NCI-H2227 treated with DMSO at 0.1 percent for 48 hours (cell line): Measurements from ENCODE around the gene REELD1.

Experiments used
- DNase-seq: peaks from one replicate; lab custom pipeline; 2025; lab: John Stamatoyannopoulos, UW

Gene REELD1

DNA sequence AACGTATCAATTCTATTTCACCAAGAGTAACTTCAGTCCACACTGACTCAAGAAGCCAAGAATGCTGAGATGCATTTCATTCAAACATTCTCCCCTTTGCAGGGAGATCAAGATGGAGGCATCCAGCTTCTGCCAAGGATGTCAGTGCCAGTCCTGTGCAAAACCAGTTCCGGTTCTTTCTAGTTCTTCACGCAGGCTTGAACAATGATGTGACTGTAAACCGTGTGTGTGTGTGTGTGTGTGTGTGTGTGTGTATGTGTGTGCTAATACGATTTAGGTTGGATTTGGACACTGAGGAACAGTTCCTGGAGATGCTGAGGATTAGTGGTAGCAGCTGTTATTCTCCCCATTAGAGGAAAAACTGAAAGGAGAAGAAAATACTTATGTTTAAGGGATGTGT, at the start of gene REELD1:
Gene REELD1, plus strand, starts transcription at position 301 of the 400 bp plus-strand sequence. CDS start 2,415 bp downstream, outside the sequence.
- no peak for DNase-seq

DNA sequence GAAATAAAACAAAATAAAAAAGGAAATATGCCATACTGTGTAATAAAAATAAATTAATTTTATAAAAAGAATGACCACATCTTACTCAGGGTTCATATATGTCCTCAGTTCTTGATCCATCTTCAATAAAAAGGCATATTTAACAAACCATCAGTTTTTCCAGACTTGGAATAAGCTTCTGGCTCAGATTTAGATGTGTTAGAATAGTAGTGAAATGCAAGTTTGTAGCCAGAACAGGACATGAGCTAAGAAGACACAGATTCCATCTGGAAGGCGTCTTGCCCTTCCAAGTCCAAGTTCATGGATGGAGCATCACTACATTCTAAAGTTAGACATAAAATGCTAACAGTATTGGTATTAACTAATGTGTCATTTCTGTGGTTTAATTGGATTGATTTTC, 49.1 kb upstream of the REELD1 start:
- DNase-seq = no peak

DNA sequence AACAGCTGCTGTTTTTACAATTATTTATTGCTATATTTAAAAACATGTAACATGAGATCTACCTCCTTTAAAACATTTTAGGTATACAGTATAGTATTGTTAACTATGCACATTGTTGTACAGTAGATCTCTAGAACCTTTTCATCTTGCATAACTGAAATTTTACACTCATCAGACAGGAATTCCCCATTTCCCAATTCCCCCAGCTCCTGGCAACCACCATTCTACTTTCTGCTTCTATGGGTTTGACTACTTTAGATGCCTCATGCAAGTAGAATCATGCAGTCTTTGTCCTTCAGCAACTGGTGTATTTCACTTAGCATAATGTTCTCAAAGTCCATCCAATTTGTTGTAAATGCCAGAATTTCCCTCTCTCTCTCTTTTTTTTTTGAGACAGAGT, 48.5 kb upstream of the REELD1 start:
- DNase-seq = no peak

DNA sequence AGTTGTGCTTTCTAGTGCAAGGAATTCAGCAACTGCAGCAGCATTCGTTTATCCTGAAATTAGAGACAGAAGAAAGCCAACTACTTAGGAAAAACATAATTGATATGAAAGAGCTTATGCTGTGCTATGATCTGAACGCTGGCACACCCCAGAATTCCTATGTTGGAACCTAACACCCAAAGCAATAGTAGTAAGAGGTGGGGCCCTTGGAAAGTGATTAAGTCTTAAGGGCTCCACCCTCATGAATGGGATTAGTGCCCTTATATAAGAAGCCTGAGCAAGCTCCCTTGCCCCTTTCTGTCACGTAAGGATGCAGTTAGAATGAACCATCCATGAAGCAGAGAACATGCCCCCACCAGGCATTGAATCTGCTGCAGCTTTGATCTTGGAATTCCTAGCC, 44.2 kb upstream of the REELD1 start:
- DNase-seq = no peak

DNA sequence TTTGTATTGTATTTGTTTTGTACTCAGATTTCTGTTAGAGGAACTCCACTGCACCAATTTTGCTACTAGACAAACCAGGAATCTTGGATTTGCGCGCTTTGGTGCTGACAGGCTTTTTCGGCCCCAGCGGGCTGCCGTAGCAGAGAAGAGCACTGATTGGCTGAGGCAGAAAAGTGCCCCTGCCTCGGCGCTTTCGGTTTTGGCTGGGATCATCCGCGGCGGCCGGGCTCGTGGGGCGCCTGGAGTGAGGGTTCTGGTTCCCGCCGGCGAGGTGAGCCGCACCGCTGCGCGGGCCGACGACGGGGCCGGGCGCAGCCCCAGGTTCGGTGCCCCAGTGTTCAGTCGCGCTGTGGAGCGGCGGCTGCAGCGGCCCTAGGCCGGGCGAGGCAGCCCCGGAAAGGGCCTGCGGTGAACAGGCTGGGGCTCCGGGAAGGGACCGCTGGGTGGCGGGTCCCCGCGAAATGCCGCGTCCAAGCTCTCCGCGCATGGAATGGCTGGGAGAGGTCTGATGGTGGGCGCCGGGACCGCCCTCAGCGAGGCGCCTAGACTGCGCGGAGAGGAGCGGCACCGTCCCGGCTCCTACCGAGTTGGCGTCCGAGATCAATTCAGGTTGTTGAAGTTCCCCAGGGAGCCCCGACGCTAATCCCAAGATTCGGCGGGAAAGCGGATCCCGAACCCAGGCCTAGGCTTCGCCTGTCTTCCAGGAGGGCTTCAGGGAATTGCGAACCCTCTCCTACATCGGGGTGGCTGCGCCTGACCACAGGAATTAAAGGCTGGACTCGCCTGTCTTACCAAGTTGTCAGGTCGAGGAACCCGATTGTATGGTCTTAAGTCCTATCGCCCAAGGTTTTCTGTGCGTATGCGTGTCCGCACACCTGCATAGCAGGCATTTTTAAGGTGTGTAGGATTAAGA, 38.5 kb upstream of the REELD1 start, which contains the start of gene LSM6:
Gene LSM6, plus strand, starts transcription at position 178 of the 913 bp plus-strand sequence. CDS start 7,204 bp downstream, outside the sequence.
- DNase-seq = peak; percentile 63

DNA sequence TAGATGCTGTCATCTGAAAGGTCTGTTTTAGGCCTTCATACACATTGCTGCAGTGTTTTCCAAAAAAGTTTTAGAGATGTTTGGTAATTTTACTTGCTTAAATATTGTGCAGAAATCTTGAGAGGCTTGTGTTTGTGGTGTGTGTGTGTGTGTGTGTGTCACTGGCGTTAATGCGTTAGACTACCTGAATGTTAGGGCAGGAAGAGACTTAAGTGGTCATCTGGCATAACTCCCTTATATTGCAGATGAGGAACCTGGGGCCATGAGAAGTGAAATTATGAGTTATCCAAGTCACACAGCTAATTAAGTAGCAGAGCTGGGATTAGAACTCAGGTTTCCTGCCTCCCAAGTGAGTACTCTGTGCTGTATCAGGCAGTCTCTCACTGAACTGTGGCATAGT, 37.4 kb upstream of the REELD1 start:
- DNase-seq = no peak

DNA sequence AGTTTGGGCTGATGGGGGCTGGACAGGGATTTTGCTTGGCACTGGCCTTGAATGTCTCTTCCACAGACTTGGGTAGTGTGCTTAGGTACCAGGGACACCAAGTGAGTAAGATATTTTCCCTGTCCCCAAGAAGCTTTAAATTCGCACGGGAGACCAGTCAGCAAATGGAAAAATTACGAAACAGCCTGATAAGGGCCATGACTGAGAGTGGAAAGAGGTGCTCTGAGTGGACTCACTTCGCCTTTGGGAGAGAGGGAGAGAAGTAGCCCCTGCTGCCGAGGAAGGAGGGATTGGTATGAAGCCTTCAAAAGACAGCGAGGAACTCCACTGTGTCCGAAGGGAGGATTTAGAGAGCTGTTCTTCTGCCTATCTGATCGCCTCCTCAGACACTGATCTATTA, 36.2 kb upstream of the REELD1 start:
- no peak for DNase-seq

DNA sequence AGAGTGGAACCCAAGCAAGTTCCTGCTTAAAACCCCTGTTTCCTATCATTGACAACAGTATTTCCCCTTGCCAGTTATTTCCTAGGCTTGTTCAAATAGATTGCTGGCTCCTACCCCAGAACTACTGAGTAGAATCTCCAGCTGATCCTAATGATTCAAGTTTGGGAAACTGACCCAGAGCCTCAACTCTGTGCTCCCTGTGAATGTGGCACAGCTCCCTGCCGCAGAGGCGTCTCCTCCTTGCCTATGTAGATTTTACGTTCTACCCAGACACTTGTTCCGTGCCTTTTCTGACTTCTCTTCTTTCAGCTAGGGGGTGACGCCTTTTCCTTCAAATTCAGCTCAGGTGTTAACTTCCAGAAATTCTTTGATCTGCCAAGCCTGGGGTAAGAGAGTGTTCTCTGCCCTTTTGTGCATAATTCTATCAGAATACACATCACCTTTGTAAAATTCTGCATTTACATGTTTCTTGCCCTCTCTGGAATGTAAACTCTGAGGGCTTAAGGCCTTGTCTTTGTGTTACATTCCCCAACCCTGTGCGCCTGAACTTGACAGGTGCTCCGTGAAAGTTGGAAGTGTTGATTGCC, 34.5 kb upstream of the REELD1 start:
- DNase-seq = no peak

DNA sequence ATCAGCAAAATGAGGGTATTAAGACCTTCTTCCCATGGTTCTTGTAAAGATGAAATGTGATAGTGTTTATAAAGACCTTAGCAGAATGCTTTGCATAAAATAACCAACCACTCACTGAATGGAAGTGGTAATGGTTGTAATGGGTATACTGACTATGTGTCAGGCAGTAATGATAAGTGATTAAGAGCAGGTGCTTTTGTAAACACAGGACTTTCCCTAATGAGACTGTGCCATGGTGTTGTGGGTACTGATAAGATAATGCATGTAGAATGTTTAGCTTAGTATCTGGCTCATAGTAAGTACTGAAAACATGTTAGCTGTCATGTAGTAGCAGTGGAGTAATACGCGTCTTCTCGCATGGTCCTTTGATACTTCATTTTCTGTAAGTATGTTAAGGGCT, 31.9 kb upstream of the REELD1 start:
- DNase-seq = no peak

DNA sequence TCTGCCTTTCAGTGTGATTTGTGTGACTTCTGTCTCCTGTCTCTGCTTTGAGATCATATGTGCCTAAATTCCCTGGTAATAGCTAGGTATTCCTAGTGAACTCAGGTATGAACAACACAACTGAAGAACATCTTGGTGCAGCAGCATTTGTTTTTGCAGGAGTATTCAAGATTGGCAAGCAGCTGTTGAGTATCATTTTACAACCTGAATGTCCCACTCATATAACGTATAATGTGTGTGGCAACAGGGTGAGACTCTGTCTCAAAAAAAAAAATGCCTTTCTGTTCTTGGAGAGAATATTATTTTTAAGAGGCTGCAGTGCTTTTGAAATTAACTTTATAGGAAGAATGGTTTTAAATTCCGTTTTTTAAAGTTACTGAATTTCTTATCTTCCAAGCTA, 31.1 kb upstream of the REELD1 start:
- no peak for DNase-seq

DNA sequence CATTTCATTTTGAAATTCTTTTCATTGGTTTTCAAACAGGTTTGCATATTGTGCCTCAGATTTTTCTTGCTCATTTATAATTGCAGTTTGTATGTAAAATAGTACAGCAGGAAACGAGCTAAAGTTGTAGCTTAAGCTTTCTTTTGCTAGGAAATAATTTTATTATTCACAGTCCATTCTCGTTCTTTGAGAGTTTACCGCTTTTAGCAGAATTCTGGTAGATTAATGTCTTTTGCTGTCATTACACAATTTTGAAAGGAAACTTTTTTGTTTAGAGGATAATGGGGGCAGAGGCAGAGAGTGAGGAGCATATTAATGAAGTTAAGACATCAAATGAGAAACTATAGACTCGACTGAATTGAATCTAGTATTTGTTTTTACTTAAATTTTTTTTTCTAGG, 28.3 kb upstream of the REELD1 start:
- DNase-seq = no peak

DNA sequence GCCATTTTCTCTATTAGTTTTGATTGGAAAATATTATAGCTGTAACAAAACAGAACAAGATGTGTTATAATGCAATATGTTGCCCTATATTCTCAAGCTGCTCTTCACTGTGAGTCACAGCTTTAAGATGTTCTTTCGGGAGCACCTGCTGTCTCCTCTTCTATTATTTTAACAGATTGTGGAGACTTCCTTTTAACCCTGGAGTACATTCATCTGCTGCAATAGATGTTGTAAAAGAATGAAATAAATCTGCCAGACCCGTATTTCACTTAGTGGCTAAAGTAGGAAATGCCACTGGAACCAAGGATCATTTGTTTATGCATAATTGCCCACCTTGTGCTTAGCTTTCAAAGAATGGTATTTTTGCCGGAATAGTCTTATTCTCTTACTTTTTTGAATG, 27.7 kb upstream of the REELD1 start:
- DNase-seq = no peak

DNA sequence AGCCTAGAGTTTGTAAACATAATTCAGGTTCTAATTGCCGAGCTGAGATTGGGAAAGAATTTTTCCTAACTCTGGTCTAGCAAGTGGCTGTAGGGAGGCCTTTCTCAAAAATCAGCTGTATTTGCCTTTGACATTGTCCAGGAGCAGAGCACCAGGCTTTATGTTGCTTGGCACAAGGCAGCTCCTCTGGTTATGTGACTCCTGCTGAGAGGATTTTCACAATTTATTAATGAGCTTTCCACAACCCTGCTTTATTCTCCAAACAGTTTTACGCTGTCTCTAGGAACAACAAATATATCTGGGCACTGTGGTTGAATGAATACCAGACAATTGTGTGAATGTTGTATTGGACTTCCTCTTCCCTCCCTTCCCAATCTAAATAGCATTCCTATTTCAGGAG, 23.9 kb upstream of the REELD1 start:
- DNase-seq = no peak

DNA sequence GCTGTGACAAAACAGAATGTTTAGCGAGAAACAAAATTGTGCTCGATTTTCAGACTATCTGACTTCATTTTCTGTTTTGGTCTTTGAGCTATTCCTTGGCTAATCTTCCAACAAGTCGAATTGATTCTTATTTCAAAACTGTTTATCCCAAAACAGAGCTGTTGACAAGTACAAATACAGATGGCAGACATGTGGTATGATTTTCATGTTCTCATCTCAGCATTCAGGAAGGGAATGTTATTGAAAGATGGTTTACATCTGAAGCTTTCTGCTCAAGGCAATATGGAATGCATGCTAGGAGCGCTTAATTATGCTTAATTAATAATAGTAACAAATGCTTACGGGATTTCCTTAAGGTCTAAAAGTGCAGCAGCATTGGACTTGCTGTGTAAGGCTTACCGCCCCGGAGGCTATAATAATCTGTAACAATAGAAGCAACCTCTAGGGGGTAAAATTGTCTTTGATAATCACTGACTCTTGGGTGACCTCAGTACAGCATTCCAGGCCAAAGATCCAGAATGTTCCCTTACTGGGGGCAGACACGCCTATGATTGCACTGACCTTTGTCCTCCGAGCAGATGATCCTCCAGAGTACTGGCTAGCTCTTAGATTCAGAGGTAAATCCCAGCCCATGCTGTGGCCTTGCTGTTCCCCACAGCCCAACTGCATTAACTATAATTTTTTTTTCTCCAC, 22.4 kb upstream of the REELD1 start:
- DNase-seq = peak; percentile 30

DNA sequence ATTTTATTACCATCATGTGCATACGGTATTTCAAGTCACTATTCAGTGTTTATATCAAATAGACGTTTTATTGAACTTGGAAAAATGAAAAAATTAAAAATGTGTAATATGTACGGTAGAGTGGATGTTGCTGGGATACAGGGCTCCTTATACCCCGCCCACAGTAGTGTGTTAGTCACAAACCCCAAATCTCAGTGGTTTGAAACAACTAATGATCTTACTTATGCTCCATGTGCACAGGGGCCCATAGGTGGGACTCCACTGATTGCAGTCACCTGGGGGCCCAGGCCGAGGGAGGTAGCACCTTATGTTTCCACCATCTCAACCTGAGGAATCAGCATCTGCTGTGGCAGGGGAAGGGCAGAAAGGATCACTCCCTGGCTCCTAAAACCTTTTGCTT, 20.7 kb upstream of the REELD1 start:
- DNase-seq = no peak

DNA sequence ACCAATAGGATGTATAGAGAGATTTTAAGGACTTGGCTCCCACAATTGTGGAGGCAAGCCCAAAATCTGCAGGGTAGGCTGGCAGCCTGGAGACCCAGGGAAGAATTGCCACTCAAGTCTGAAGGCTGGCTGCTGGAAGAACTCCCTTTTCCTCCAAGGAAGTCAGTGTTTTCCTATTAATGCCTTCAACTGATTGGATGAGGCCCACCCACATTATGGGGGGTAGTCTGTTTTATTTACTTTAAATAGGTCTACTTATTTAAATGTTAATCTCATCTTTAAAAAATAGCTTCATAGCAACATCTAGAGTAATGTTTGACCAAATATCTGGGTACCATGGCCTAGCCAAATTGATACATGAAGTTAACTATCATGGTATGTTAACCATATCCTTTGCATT, 20.1 kb upstream of the REELD1 start:
- DNase-seq = no peak

DNA sequence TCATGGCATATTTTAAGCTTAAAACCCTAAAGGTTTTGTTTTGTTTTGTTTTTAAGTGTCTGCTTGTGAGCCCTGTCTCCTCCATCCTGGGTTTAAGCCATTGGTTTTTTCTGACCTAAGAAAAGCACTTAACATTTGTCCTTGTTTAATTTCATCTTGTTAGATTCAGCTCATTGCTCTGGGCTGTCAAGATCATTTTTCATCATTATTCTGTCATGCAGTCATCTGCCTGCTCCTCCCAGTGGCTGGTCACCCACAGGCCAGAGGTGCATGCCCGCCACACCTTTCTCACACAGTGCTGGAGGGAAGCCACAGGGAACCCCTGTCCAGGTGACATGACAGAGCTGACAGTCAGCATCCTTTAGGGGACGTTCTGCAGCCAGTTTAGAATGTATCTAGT, 11.7 kb upstream of the REELD1 start:
- DNase-seq = no peak

DNA sequence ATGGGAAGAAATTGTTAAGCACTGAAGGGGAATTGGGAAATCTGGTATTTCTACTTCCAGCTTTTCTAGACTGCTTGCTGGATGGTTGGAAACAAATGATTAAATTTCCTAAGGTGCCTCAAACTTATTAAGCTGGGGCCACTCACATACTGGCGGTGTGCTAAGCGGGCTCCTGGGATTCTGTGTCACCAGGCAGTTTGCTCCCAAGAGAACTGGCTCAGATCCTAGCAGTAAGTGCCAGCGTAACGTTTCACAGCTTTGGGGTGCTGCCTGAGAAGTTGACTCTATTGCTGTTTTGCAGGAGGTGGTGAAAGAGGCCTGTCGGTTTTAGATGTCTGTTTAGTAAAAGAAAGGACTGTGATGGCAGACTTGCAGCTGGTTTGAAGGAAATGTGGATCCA, 6.9 kb upstream of the REELD1 start:
- DNase-seq = no peak

DNA sequence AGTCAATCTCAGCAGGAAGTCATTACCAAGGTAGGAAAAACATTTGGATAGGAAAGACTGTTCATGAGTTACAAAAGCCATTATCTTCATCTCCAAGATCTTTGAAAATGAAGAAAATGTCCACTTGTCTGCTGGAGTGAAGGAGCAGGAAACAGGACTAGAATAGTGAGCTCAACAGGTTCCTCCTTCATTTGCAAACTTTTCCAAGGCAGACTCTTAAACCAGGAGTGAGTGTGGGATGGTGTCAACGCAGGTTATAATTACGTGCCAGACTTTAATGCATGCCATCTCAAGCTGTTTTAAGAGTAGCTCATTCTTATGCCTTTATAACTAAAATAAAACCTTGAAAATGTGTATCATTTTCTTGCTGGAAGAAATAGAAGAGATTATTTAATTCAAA, 3.4 kb upstream of the REELD1 start:
- no peak for DNase-seq

DNA sequence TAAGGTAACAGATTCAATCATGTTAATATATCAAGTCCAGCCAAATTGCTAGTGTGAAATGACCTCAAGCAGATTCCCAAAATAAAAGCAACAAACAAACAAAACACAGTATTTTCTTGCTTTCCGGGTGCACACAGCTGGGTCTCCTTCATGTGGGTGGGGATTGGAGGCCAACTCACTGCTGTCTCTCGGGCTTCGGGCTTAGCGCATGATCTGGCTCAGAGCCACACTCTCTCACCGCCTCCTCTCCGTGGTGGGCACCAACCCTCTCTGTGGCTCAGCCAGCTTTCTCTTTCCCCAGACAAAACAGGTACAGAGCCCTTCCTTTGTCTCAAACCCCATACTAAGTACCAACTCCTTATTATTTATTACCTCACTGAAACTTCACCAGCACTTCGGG, 2.9 kb upstream of the REELD1 start:
- no peak for DNase-seq

DNA sequence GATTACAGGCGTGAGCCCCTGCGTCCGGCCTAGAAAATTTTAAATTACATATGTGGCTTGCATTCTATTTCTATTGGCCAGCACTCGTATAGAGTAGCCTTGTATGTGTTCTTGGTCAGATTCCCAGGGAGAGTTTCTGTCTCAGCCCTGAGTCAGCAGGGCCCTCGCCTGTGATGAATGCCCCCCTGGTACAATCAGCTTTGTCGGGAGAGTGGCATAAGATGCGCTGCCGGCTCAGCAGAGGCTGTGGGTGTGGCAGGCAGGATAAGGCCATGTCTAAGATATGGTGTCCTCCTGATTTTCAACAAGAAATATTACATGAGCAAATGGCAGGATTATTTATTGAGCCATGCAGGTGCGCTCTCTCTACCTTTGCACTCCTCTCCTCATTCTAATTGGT, 1.6 kb upstream of the REELD1 start:
- DNase-seq = no peak

DNA sequence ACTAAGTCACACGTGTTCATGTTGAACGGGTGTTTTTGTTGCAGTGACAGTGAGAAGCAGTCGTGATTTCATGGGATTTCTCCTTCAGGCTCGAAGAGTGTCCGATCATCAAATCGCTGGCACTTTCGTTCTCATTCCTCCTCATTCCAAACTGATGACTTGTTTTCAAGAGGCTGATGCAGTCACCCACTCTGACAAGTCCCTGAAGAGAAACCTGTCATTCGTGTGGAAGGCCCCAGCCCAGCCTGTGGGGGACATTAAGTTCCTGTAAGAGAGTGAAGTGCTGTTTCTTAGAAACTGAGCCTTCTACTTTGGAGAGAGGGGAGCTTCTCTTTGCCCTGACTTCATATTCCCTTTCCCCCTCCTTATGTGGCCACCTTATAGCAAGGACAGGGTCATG, 8.0 kb downstream of the REELD1 start:
- DNase-seq = no peak
